Measurements from ENCODE around the gene TECPR2. TPM values are rescaled to one million over a fixed set of nuclear protein-coding genes. Genes with fewer than 3 reads are reported as not detected.
"Not testable (repeated sequence)": the region's sequence is repeated elsewhere in the genome, so short reads cannot be mapped to it uniquely, and the experiment has no call there.

The TECPR2 gene
- total RNA-seq, 3 donors from 2014 or later = 5.5 to 6.7 (median 5.6) TPM

DNA sequence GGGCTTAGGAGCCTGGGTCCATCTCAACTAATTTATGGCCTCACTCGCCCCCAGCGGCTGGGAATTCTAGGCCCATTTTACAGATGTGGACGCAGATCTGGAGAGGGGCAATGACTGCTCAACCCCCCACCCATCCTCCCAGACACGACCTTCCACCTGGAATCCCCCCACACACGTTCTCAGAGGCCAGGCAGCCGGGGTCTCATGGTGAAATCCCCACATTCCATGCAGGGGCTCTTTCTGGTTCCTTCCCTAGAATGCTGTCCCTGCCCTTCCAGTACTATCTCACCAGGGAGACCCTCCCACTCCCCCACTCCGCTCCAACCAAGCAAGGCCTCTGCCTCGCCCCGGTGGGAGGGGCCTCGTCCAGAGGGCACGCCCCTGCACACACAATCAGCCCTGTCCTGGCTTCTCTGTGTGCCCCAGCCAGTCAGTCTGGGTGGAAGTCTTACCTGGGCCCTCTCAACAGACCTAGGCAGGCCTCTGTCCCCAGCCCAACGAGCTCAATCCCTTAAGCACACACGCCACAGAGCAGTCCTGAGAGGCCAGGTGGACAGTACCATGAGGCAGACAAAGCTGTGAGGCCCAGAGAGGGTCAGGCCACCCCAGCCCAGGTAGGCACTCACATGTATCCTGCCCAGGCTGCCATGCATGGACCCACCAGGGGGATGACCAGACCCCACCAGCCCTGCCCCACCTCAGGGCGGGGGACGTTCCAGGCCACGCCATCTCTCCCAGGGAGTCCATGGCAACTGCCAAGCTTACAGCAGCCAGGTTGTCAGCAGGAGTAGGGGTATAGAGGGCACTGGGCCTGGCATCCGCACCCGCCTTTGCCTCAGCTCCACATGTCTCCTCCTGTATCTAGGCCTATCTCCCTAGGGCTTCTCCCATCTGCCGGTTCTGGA, 148.1 kb downstream of the TECPR2 start:
- H3K4me3 Mint-ChIP-seq = peak overlapping the region; percentile 79
- ATAC-seq (no peak), DNase-seq (no peak)
- H3K9me3 Mint-ChIP-seq = no peaks in the 10 kb centered on the region
- peaks cover 12% of the 10 kb centered on the region for H3K4me1 Mint-ChIP-seq (ENCODE audit: low read depth)
- H3K36me3 Mint-ChIP-seq (ENCODE audit: insufficient read depth) = no peaks in the 10 kb centered on the region
- H3K27me3 Mint-ChIP-seq (ENCODE audit: low read depth) = peaks cover 2% of the 10 kb centered on the region

DNA sequence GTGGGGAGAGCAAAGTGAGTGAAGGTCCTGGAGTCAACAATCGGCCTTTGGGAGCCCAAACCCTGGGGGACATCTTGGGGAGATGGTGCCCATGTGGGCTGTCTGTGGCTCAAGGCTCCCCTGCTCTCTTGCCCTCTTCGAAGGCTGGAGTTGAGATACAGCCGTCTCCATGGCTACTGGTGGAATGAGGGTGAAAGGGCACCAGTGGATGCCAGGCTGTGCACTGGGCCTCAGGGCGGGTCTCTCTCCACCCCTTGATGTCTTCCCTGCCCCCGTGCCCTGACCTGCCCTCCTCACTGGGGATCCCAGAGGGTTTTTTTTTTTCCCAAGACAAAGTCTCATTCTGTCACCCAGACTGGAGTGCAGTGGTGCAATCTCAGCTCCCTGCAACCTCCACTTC, 148.8 kb downstream of the TECPR2 start:
- Mint-ChIP-seq H3K27me3 (ENCODE audit: low read depth) (peaks cover 5% of the 10 kb centered on the region), H3K4me3 (no peak overlapping the region), H3K36me3 (ENCODE audit: insufficient read depth) (no peaks in the 10 kb centered on the region), H3K9me3 (no peaks in the 10 kb centered on the region), H3K4me1 (ENCODE audit: low read depth) (peaks cover 16% of the 10 kb centered on the region)
- ATAC-seq (no peak), DNase-seq (no peak)

DNA sequence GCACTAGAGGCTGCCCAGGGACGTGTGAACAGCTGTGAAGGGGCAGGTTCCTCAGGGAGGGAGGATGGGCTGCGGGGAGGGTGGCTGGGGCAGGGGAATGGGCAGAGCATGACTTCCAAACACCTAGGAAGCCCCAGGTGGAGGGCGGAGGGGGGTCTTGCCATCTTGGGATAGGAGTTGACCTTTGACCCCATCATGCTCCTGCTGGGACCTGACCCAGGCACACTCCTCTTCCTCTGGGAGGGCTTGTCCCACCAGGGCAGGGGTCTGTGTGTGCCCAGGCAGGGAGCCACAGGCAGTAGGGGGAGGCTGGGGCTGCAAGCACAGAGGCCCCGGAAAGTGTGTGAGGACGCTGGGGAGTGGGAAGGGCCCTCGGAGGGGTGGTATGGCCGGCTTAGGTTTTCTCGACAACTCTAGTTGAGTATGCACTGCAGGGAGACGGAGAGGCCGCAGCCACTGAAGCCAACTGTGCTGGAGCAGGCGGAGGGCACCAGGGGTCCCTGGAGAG, 150.1 kb downstream of the TECPR2 start:
- no peak for ATAC-seq
- no peak overlapping the region for H3K4me3 Mint-ChIP-seq
- peaks cover 5% of the 10 kb centered on the region for H3K27me3 Mint-ChIP-seq (ENCODE audit: low read depth)
- no peak for DNase-seq
- no peaks in the 10 kb centered on the region for H3K9me3 Mint-ChIP-seq
- peaks cover 16% of the 10 kb centered on the region for H3K4me1 Mint-ChIP-seq (ENCODE audit: low read depth)
- no peaks in the 10 kb centered on the region for H3K36me3 Mint-ChIP-seq (ENCODE audit: insufficient read depth)

DNA sequence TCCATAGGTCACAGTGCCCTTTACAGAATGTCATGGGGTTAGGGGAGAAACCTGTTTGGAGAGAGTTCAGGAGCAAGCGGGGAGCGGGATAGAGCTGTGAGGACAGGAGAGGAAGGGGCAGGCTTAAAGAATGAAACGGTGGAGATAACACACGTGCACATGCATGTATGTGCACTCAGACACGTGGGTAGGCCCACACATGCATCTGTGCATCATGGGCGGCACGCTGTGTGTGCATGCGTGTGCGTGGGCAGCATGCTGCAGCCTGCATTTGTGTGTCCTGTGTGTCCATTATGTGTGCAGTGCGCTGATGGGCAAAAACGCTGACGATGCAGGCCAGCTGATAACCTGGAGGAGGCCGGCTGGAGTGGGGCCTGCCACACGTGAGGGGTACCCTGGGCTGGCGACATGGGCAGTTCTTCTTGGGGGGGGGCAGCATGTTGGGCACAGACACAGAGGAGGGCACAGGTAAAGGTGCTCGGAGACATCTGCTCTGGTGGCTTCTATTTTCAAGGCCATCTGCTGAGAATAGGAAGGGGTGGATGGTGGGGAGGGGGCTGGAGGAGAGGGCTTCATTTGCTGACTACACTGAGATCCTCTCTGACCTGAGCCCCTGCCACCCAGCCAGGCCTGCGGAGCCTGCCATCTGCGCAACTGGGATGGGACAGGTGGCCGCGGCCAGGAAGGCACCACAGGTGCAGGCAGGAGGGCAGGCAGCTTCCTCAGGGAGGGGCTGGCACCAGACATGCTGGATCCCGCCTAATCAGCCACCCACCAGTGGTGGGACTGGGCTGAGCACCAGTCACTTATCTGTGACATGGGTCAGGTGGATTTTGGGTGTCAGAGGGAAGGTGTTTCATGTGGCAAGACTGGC, 151.4 kb downstream of the TECPR2 start:
- peaks cover 10% of the 10 kb centered on the region for H3K27me3 Mint-ChIP-seq (ENCODE audit: low read depth)
- H3K4me3 Mint-ChIP-seq = no peak overlapping the region
- DNase-seq (no peak), ATAC-seq (no peak)
- H3K36me3 Mint-ChIP-seq (ENCODE audit: insufficient read depth) = no peaks in the 10 kb centered on the region
- no peaks in the 10 kb centered on the region for H3K9me3 Mint-ChIP-seq
- H3K4me1 Mint-ChIP-seq (ENCODE audit: low read depth) = peaks cover 16% of the 10 kb centered on the region

DNA sequence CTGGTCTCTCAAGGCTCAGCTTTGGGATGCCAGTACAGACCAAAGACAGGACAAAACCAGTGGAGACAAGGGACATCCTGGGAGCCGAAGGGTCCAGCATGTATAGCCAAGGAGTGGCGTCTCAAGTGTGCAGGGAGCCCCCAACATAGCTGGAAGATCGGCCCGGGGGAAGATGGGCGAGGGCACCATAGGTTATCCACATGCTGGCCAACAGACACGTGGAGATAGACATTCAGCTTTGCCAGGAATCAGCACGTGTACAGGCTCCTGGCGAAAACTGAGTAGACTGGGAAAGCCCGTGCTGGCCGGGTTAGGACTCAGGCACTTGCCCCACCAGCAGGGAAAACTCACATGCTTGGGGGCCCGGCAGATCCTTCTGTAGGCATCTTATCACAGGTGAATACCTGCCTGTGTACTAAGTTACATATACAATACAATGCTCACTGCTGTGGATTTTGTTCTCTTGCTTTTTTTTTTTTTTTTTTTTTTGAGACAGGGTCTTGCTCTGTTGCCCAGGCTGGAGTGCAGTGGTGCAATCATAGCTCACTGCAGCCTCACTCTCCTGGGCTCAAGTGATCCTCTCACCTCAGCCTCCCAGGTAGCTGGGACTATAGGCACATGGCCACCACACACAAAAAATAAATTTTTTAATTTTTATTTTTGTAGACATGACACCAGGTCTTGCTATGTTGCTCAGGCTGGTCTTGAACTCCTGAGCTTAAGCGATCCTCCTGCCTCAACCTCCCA, 152.4 kb downstream of the TECPR2 start:
- Mint-ChIP-seq H3K9me3 (no peaks in the 10 kb centered on the region), H3K27me3 (ENCODE audit: low read depth) (peaks cover 10% of the 10 kb centered on the region), H3K36me3 (ENCODE audit: insufficient read depth) (no peaks in the 10 kb centered on the region), H3K4me1 (ENCODE audit: low read depth) (peaks cover 14% of the 10 kb centered on the region), H3K4me3 (no peak overlapping the region)
- ATAC-seq (no peak), DNase-seq (no peak)

DNA sequence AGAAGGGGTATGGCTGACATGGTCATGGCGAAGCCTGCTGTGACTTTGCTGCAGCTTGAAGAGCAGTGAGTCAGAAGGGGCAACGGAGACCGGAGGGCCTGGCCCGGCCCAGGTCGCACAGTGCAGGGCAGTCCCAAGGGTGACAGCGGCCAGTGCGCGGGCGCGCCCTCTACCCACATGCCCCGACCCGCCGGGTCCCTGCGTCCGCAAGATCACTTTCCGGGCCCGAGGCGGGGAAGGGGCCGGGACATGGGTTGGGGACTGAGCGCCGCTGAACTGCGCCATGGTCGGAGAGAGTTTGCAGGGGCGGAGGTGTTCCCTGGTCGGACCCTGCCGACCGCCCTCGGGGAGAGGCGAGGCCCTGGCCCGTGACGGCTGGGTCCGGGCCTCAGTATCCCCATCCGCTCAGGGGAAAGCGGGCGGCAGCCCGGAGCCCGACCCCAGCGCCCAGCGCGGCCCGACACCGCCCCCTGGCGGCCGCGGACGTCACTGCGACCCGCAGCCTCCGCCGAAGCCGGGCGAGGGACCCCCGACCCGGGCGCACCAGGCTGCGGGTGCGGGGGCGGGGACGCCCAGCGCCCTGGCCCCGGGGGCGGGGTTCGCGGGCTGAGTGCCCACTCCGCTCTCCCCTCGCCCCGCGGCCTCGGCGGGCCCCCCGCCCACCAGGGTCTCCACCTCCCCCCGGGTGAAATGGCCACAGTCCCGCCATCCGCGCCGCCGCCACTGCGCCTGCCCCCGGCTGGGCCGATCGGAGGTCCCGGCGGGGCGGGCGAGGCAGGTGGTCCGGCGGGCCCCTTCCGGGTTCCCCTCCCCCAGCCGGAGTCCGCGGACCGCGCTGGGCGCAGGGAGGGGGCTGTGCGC, 154.0 kb downstream of the TECPR2 start:
- H3K27me3 Mint-ChIP-seq (ENCODE audit: low read depth) = peaks cover 10% of the 10 kb centered on the region
- peak overlapping the region; percentile 79 for H3K4me3 Mint-ChIP-seq
- no peaks in the 10 kb centered on the region for H3K36me3 Mint-ChIP-seq (ENCODE audit: insufficient read depth)
- no peaks in the 10 kb centered on the region for H3K9me3 Mint-ChIP-seq
- DNase-seq = peak; percentile 64
- ATAC-seq = peak; percentile 89 to 91
- H3K4me1 Mint-ChIP-seq (ENCODE audit: low read depth) = peaks cover 3% of the 10 kb centered on the region

DNA sequence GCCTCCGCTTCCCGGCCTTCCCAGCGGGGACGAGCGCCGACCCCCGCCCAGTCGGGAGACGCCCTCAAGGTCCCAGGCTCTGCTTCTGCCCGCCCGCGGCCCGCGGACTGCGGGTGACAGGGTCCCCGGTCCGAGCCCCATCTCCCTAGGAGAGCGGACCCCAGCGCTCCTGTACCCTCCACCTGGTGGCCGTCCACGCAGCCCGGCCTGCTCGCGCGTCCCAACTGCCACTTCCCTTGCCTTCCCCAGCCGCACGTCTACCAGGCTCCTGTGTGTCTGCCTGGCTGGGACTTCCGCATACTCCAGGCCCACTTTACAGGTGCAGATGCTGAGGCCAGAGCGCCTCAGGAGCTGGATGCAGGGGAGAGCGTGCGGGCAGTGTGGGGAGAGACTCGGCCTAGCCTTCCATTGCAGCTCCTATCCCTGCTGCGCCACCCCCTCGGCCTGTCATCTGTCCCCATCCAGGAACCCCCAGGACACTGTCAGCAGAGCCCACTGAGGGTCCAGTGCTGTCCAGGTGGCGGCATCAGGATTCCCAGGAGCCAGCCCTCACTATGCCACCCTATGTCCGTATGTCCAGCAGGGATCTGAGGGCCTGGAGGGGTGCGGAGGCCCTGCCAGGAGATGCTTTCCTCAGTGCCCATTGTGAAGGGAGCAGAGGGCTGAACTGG, 154.8 kb downstream of the TECPR2 start:
- peak; percentile 21 to 32 for ATAC-seq
- Mint-ChIP-seq H3K27me3 (ENCODE audit: low read depth) (peaks cover 10% of the 10 kb centered on the region), H3K9me3 (no peaks in the 10 kb centered on the region), H3K36me3 (ENCODE audit: insufficient read depth) (no peaks in the 10 kb centered on the region), H3K4me1 (ENCODE audit: low read depth) (peaks cover 3% of the 10 kb centered on the region), H3K4me3 (peak overlapping the region; percentile 70)
- no peak for DNase-seq

DNA sequence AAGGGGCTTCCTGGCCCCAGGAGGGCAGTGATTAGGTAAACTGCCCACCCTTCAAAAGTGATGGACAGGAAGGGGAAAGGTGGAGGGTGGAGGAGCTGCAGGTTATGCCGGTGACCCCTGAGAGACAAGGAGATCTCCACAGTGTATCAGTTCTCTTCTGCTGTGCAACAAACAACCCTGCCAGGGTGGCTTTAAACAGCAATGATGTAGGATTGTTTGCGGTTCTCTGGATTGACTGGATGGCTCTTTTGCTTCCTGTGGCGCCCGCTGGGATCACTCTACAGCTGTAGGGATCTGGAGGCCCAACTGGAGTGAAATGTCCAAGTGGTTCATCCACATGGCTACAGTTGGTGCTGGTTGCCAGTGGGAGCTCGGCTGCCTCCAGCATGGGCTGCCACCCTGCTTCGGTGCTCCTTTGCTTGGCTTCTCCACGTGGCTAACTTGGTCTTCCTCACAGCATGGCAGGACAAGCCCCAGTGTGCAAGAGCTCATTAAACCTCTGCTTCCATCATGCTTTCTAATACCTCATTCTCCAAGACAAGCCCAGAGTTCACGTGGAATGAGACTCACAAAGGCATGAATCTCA, 155.4 kb downstream of the TECPR2 start:
- H3K36me3 Mint-ChIP-seq (ENCODE audit: insufficient read depth) = no peaks in the 10 kb centered on the region
- ATAC-seq (no peak), DNase-seq (no peak)
- peaks cover 6% of the 10 kb centered on the region for H3K4me1 Mint-ChIP-seq (ENCODE audit: low read depth)
- H3K4me3 Mint-ChIP-seq = peak overlapping the region; percentile 70
- H3K9me3 Mint-ChIP-seq = no peaks in the 10 kb centered on the region
- peaks cover 10% of the 10 kb centered on the region for H3K27me3 Mint-ChIP-seq (ENCODE audit: low read depth)

DNA sequence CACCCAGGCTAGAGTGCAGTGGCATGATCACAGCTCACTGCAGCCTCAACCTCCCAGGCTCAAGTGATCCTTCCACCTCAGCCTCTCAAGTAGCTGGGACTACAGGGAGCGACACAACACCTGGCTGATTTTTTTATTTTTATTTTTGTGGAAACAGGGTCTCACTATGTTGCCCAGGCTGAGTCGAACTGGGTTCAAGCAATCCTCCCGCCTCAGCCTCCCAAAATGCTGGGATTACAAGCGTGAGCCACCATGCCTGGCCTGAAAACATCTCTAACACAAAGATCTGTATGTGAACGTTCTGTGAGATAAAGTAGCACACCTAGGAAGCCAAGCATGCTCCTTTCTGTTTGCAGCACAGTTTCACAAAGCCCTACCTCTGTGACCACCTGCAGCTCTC, 157.0 kb downstream of the TECPR2 start:
- H3K9me3 Mint-ChIP-seq; ATAC-seq; H3K36me3 Mint-ChIP-seq (ENCODE audit: insufficient read depth); H3K4me3 Mint-ChIP-seq; DNase-seq: not testable (repeated sequence)
- Mint-ChIP-seq H3K27me3 (ENCODE audit: low read depth) (peaks cover 10% of the 10 kb centered on the region), H3K4me1 (ENCODE audit: low read depth) (peaks cover 18% of the 10 kb centered on the region)

DNA sequence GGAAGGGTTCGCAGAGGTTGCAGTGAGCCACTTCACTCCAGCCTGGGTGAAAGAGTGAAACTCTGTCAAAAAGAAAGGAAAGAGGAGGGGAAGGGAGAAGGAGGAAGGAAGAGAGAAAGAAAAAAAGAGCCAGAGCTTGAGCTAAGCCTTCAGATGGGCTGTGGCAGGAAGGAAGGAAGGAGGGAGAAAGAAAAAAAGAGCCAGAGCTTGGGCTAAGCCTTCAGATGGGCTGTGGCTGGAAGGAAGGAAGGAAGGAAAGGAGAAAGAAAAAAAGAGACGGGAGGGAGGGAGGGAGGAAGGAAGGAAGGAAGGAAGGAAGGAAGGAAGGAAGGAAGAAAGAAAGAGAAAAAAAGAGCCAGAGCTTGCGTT, 160.4 kb downstream of the TECPR2 start:
- DNase-seq (no peak), ATAC-seq (no peak)
- Mint-ChIP-seq H3K4me3 (peak overlapping the region; percentile 47), H3K36me3 (ENCODE audit: insufficient read depth) (no peaks in the 10 kb centered on the region), H3K27me3 (ENCODE audit: low read depth) (peaks cover 3% of the 10 kb centered on the region), H3K9me3 (no peaks in the 10 kb centered on the region), H3K4me1 (ENCODE audit: low read depth) (peaks cover 27% of the 10 kb centered on the region)

DNA sequence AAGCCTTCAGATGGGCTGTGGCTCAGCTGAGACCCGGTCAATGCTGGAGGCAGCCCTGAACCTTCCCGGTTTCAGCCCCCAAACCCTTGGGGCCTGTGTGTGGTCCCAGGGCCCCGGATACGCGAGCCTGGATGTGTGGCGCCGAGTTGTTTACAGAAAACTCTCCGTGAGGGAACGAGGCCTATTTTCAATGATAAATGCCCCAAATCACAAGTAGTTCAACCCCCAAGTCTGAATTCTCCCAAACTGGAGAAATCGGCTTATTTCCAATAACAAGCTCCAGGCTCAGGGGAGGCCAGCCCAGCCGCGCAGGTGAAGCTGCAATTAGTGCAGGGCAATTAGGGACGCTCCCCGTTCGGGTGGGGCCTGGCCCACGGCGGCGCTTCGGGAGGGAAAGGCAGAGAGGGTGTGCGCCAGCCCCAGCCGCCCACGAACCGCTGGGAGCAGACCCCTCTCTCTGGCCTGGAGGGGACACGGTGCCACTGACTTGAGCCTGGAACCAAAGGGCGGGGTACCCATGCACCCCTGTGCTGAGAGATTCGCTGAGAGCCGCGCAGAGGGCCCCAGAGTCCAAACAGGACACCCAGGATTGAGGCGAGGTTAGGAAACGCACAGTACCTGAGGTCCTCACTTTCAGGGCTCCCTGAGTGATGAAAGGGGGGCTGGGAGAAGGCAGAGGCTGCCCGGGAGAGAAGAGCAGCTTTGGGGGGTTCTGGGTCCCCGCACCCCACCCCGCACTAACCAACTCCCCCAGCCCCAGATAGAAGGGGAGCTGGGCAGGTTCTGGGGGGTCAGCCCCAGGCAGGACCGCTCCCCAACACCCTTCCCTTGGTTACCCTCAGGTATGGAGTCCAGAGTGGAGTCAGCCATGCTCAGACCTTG, 161.1 kb downstream of the TECPR2 start:
- peak in 1 of 2 donors; percentile 2 for ATAC-seq
- no peaks in the 10 kb centered on the region for H3K9me3 Mint-ChIP-seq
- H3K36me3 Mint-ChIP-seq (ENCODE audit: insufficient read depth) = no peaks in the 10 kb centered on the region
- H3K4me3 Mint-ChIP-seq = peak overlapping the region; percentile 47
- peaks cover 27% of the 10 kb centered on the region for H3K4me1 Mint-ChIP-seq (ENCODE audit: low read depth)
- no peaks in the 10 kb centered on the region for H3K27me3 Mint-ChIP-seq (ENCODE audit: low read depth)
- no peak for DNase-seq
